Ovary (tissue), 9 donors: Measurements from ENCODE around the gene SNCG. TPM values are rescaled to one million over a fixed set of nuclear protein-coding genes. Genes with fewer than 3 reads are reported as not detected.
"Not testable (repeated sequence)": the region's sequence is repeated elsewhere in the genome, so short reads cannot be mapped to it uniquely, and the experiment has no call there.

ENCODE experiments used
- DNase-seq, 5 donors: peaks; one replicate each; pipeline ENCODE4 v3.0.0-alpha.2; 2019 to 2020
- H3K27ac ChIP-seq, 2 donors: fragments of 200-600 bp; one replicate each; pipeline versions ENCODE4 v1.5.1 to v1.8.0; 2019 to 2022
- H3K27me3 ChIP-seq: fragments of 200-600 bp; one replicate; pipeline ENCODE4 v1.8.0; 2022
- H3K36me3 ChIP-seq: fragments of 200-600 bp; sonication (generic); one replicate; pipeline ENCODE4 v1.5.1; 2019
- H3K4me1 ChIP-seq: one replicate; pipeline ENCODE4 v1.8.1; 2013; ENCODE audit warnings: mild to moderate bottlenecking, moderate library complexity; ENCODE audit not compliant: insufficient read depth
- H3K4me3 ChIP-seq: fragments of 200-600 bp; sonication (generic); one replicate; pipeline ENCODE4 v1.5.1; 2017
- H3K9me3 ChIP-seq, 2 donors: fragments of 200-600 bp in 1 of 2; sonication (generic) in 1 of 2; one replicate each; pipeline versions ENCODE4 v1.5.1 to v1.8.1; 2013 to 2019; ENCODE audit warnings: mild to moderate bottlenecking in 1 of 2, moderate library complexity in 1 of 2
- CTCF ChIP-seq, 3 donors: fragments of 450-650 bp in 2 of 3; fragments of 200-600 bp in 1 of 3; IDR thresholded peaks; one replicate each; pipeline versions ENCODE4 v1.5.1 to v1.8.0; 2016 to 2022; ENCODE audit warnings: antibody characterized with exemption in 3 of 3, mild to moderate bottlenecking in 1 of 3
- EP300 ChIP-seq: sonication (generic); formaldehyde crosslinking; IDR thresholded peaks from one replicate; pipeline ENCODE4 v1.6.1; 2017; ENCODE audit warnings: antibody characterized with exemption
- POLR2A ChIP-seq: fragments of 450-650 bp; IDR thresholded peaks from one replicate; pipeline ENCODE4 v1.6.1; 2017; ENCODE audit warnings: antibody characterized with exemption, mild to moderate bottlenecking, moderate library complexity
- WGBS, 3 donors: extraction: QIAGEN DNeasy Blood & Tissue Kit in 1 of 3; methylation state at CpG; one replicate each; pipeline versions ENCODE4 v1.1.5 to v1.1.7; 2013 to 2017; 5-methylcytosine and 5-hydroxymethylcytosine counted together
- intact Hi-C, 4 donors: fragments of 100-400 bp; cut with DNase I; formaldehyde crosslinking; loops; one replicate each; pipeline versions ENCODE4 v1.11.0 to v1.15.1; 2022 to 2023
- polyA plus RNA-seq, 2 donors: library from polyadenylated mRNA; stranded (reverse); fragments of 200-250 nt in 1 of 2; fragments of 350-450 nt in 1 of 2; fragmentation: Illumina TruSeq in 1 of 2; extraction: RNeasy Lipid Tissue Mini Kit (QIAGEN cat#74804) in 1 of 2; gene quantifications; one replicate each; pipeline ENCODE4 v1.2.3, GENCODE V29; 2013 to 2014
- total RNA-seq, 7 donors: library from RNA; depleted of rRNA in 2 of 7; stranded (reverse); fragments of >200 nt in 2 of 7; fragmentation: NEBNext Ultra II Directional in 3 of 7; extraction: Animal tissue kit (Norgen Biotek cat#: 25700) in 3 of 7; gene quantifications; one replicate each; pipeline versions ENCODE4 v1.1.0 to v1.2.4, GENCODE V29; 2016 to 2023
- donor health status: DM: no; HTN: no; CAD: no; lungs with moderate emphysema.
- donor health status: DM: no; HTN: no; CAD: no.
- donor health status: Bipolar disorder and iron deficiency.
- donor health status: DM: yes; HTN: yes; CAD: no.
- donor health status: DM: no; HTN: no; CAD: no.
- donor health status: DM: yes; HTN: yes; CAD: no.

Gene SNCG
- total and polyA plus RNA-seq, 9 donors = 13.7 to 76.1 (median 41.9) TPM

DNA sequence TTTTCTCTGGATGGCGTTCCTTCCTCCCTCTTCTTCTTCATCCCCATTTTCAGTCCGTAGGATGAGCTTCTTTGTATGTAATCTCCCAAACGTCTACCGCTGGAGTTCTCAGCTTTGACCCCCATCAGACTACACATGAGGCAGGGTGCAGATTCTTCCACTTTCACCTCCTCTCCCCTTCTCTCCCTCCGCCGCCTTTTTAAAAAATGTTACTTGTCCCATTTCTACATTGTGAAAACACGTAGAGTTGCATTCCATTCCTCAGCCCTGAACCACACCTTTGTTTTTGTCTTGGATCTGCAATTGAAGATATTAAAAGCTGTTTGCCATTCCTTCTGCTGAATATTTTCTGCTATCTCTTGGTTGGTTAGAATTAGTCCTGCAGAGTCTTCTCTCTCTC lies 16.1 kb downstream of the SNCG start:
- Histone ChIP-seq H3K27ac (peak overlapping the region in 1 of 2 donors; percentile 99), H3K9me3 (no peaks in the 10 kb centered on the region), H3K4me3 (no peak overlapping the region), H3K4me1 (peaks cover 13% of the 10 kb centered on the region), H3K27me3 (no peaks in the 10 kb centered on the region), H3K36me3 (no peaks in the 10 kb centered on the region)
- intact Hi-C loops = loop anchor here in 1 of 4 donors (5.0 kb wide), 1 partner anchor 118 kb away; the partner anchor contains the start of gene GLUD1
- TF ChIP-seq POLR2A (no peak), EP300 (no peak), CTCF (IDR thresholded peaks at IDR 0.05) (no peak)
- WGBS, 3 donors = 24 to 33% (median 31%) methylated on average over 7 of the region's 7 CpGs
- no peak for DNase-seq

GRCh38 chr10:86976362-86977056 lies 18.1 kb downstream of the SNCG start:
- DNase-seq = peak in 1 of 5 donors; percentile 12
- no peak for TF ChIP-seq POLR2A
- no peak for TF ChIP-seq EP300
- TF ChIP-seq CTCF (IDR thresholded peaks at IDR 0.05) = no peak
- intact Hi-C loops = no loop called here
- Histone ChIP-seq H3K27me3 (no peaks in the 10 kb centered on the region), H3K9me3 (no peaks in the 10 kb centered on the region), H3K4me1 (peaks cover 18% of the 10 kb centered on the region), H3K36me3 (no peaks in the 10 kb centered on the region), H3K27ac (no peak overlapping the region), H3K4me3 (no peak overlapping the region)
- WGBS, 3 donors = 98% methylated on average over 5 of the region's 5 CpGs

- intact Hi-C loops, H3K27me3 ChIP-seq, H3K4me3 ChIP-seq, H3K36me3 ChIP-seq, DNase-seq, H3K9me3 ChIP-seq: not testable (repeated sequence)
- peaks cover 15% of the 10 kb centered on the region for H3K4me1 ChIP-seq
- peak overlapping the region; percentile 22 to 60 for H3K27ac ChIP-seq
- 84 to 89% (median 84%) methylated on average over 3 of the region's 3 CpGs for WGBS, 3 donors
These were observed 20.1 kb downstream of the SNCG start for GRCh38 chr10:86978457-86978856.

GRCh38 chr10:86979296-86979818 lies 21.0 kb downstream of the SNCG start:
- intact Hi-C loops = no loop called here
- H3K9me3 ChIP-seq = no peaks in the 10 kb centered on the region
- H3K27me3 ChIP-seq = no peaks in the 10 kb centered on the region
- WGBS, 3 donors = 84 to 95% (median 86%) methylated on average over 4 of the region's 4 CpGs
- no peak for DNase-seq
- H3K36me3 ChIP-seq = no peaks in the 10 kb centered on the region
- H3K4me3 ChIP-seq = no peak overlapping the region
- TF ChIP-seq EP300 (no peak), POLR2A (no peak), CTCF (IDR thresholded peaks at IDR 0.05) (no peak)
- peak overlapping the region in 1 of 2 donors; percentile 50 for H3K27ac ChIP-seq
- H3K4me1 ChIP-seq = peaks cover 15% of the 10 kb centered on the region

DNA sequence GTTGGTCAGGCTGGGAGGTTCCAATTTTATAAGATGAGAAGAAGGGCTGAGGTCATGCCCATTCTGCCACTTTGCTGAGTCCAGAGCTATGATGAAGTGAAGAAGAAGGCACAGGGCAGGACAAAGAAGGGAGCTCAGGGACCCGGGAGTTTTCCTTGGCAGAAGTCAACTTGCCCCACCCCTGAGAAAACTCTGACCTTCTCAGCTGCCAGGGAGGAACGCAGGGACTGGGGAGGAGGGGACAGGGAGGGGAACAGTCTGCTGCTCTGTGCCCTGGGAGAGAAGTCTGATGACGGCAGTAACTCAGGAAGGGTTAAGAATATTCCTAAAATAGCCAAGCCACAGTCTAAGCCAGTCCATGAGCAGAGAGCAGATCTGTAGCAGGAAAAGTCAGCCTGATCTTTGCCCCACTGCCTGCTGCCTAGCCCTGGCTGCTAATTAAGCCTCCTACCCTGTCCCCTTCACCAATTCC lies 21.6 kb downstream of the SNCG start:
- Histone ChIP-seq H3K4me3 (no peak overlapping the region), H3K9me3 (no peaks in the 10 kb centered on the region), H3K4me1 (peaks cover 14% of the 10 kb centered on the region), H3K27me3 (no peaks in the 10 kb centered on the region), H3K36me3 (no peaks in the 10 kb centered on the region), H3K27ac (peak overlapping the region in 1 of 2 donors; percentile 50)
- peak; percentile 26 to 55 (median 41) for DNase-seq
- TF ChIP-seq CTCF (IDR thresholded peaks at IDR 0.05) (no peak), POLR2A (no peak), EP300 (no peak)
- WGBS, 3 donors = 3 to 7% (median 3%) methylated on average over 3 of the region's 3 CpGs
- intact Hi-C loops = no loop called here

DNA sequence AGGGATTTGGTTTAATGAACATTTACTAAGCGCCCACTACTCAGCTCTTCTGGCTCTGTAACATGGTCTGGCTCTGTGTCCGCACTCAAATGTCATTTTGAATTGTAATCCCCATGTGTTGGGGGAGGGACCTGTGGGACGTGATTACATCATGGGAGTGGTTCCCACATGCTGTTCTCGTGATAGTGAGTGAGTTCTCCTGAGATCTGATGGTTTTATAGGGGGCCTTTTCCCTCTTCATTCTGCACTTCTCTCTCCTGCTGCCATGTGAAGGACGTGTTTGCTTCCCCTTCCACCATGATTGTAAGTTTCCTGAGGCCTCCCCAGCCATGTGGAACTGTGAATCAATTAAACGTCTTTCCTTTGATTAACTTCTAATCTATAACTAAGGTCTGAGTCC lies 22.6 kb downstream of the SNCG start:
- H3K27ac ChIP-seq, H3K9me3 ChIP-seq, intact Hi-C loops, DNase-seq, H3K4me3 ChIP-seq, H3K36me3 ChIP-seq, H3K27me3 ChIP-seq: not testable (repeated sequence)
- H3K4me1 ChIP-seq = peaks cover 14% of the 10 kb centered on the region
- WGBS, 3 donors = 78 to 83% (median 80%) methylated on average over 6 of the region's 6 CpGs
